GM21786 (cell line): ENCODE data around the gene LRPAP1.

Source experiments
- ATAC-seq: cut with Tn5 transposase; IDR thresholded peaks from one replicate; pipeline ENCODE4 v1.9.1; 2021; ENCODE audit not compliant: unreplicated experiment

The LRPAP1 gene

DNA sequence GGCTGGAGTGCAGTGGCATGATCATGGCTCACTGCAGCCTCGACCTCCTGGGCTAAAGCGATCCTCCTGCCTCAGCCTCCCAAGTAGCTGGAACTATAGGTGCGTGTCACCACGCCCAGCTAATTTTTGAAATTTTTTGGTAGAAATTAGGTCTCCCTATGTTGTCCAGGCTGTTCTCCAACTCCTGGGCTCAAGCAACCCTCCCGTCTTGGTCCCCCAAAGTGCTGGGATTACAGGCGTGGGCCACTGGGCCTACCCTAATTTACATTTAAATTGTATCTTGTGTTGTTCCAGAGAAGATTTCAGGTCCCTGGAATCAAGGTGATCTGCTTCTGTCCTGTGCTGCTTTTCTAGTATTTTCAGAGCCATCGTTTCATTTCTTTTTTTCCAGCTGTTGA lies 1.2 kb upstream of the LRPAP1 start:
- no peak for ATAC-seq

GRCh38 chr4:3532751-3533422 lies 665 bp upstream of the LRPAP1 start:
- ATAC-seq, result peak; percentile 18

DNA sequence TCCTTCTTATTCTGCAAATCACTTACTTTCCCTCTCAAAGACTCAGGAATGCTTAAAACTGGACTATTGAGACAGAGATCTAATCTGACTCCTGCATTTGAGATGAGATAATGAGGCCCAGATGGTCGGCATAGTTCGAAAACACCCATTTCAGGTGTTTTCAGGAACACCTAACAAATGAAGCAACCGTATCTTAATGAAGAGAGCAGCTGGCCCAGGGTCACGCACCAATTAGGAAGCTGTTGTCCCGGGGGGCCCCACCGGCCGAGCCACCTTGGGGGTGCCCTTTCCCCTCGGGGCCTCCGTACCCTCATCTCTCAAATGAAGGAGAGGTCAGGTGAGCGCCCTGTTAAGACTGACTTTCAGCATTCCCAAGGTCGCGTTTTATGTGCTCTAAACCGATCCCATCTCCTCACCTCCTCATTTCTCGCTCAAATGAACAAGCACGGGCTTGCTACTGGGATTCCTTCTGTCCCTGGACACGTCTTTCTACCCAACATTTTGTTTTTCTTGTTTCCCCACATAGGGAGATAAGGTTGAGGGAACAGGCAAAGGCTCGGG lies 824 bp downstream of the LRPAP1 start:
- ATAC-seq, result no peak

DNA sequence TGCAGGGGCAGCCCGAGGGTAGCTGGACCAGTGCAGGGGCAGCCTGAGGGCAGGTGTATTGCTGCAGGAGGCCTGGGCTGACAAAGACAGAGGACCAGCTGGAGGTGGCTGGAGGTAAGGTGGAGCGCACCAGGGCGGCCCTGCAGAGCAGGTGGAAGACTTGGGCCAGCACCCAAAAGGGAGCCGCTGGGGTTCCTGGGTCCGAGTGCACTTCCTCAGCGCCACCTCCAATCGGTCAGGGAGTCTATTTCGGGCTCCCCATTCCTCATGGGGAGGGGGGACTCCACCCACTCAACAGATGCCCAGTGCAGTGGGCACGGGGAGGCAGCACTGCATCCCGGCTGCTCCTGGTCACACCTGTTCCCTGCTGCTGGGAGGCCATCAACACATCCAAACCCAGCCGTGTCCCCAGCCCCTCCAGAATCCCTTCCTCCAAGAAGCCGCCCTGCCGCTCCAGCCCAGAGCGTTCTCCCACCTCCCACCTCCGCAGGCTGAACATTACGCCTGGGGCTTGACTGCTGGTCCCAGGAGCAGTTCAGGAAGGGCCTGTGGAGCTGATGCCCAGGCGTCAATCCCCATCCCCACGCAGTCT lies 1.5 kb downstream of the LRPAP1 start:
- no peak for ATAC-seq

GRCh38 chr4:3530051-3530450 lies 2.2 kb downstream of the LRPAP1 start:
- ATAC-seq, result no peak

DNA sequence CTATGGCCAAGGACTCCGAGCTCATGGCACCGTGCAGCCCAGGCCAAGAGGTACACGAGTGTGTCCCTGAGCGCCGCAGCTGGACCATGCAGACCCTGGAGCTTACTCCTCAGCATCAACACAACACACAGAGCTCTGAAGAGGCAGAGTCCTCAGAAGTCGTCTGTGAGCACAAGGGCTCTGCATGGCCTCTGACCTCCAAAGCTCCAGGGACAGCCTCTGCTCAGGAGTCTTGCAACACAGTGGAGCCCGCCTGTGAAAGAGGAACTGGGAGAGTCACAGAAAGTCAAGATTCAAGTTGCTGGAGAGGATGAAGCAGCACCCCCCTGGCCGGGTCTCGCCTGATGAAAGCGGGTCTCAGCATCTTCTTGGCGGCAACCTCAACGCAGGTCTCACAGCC lies 2.9 kb downstream of the LRPAP1 start:
- no peak for ATAC-seq

DNA sequence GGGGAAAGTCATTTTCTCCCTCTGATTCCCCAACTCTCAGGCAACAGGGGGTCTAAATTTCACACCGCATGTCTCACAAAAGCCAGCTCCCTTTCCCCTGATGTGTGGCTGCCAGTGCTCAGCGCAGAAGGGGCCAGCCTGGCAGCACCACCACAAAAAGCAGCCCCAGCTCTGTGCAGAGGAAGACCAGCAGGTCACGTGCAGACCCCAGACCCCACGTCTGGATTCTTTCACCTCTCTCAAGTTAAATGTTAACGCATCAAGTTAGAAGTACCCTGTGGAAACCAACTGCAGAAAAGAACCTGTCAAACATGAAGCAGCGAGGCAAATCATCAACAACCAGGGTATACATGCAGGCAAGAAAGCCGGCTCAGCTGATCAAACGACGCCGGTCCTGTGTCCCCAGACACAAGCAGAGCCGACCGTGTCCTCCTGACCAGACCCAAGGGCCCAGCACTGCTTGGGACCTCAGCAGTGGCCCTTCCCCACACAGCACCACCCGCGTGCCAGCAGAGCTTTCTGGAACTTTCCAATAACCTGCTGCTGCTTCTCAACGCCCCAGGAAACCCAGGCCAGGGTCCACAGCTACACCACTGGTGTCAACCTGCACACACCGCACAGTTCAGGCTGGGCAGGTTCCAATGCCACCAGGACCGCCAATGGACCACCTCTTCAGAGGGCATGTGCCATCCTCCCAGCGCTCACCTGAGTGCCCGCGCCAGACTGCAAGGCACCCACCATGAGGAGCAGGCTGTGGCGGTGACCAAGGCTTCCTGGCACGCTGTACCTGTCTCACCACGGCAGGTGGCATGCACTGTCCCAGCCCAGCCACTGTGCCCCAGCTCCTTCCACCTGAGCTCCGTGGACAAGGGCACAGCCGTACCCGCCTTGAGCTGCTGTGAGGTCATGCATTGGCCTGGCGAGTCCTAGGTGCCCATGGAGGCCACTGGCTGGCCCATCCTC lies 4.0 kb downstream of the LRPAP1 start:
- no peak for ATAC-seq

DNA sequence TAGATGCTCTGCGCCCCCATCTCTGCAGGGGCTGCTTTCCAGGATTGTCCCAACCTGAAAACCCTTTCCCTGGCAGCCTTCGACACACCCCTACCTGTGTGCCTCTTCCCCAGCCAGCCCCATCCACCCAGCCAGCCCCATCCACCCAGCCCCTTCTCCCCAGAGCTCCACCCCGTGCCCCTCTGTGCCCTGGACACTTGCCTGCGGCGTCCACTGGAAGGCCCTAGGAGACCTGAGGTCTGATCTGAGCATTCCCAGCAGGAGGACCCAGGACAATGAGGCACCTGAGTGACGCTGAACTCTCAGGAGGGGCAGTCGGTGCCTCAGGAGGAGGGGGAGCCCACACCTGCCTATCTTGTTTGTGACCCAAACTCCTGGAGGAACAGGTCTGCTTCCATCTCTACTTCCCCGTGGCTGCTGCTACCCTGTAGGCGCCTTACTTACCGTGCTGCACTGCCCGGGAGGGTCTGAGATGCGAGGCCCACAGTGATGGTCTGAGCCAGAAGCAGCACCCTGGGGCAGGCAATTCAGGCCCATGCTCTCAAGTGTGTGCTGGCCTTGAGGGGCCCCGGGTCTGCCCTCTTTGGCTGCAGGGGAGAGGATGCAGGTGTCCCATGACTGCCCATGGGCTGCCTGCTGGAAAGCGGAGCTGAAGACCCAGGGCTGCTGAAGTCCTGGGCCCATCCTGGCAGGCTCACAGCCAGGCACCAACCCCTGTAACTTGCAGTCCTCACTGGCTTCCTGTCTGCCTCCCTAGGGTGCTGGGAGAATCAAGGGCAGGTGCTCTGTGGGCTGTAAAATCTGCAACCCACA lies 4.9 kb downstream of the LRPAP1 start:
- no peak for ATAC-seq

GRCh38 chr4:3526456-3526855 lies 5.8 kb downstream of the LRPAP1 start:
- ATAC-seq, result no peak

DNA sequence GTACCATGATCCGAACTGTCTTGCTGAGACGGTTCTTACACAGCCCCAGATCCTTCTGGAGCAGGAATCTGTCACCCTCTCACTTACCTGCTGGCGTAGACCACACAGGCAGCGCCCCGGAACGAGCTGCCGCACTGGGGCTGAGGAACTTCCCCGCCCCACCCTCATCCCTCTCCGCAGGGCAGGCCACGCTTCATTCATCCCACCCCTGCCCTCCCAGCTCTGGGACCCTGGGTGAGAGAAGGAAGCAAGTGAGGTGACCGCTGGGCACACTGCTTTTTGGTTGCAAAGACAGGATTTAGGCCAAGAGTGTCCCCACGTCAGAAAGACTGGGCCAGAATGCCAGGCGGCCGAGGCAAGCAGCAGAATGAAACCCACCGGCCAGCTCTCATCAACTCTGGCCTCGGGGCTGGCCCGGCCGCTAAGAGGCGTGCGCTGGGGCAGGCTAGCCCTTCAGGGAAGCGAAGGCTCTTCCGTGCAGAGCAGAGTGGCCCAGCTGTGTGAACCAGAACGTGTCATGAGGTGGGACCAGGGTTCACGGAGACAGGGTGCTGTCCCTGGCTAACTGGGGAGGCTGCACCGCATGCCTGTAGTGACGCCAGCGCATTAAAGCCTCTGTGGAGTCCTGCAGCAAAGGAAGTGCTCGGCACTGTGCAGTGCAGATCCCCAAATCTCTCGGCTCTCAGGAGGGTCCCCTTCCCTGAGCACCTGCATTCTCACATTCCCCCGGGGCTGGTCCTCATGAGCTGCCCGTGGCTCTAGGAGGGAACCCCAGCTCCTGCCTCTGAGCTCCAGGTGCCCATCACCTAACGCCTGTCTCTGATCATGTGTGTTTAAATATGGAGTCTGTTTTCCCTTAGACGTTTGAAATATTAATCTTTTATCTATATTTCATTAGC lies 6.4 kb downstream of the LRPAP1 start:
- ATAC-seq, result no peak

- ATAC-seq, result no peak
These were observed 7.3 kb downstream of the LRPAP1 start for GRCh38 chr4:3524920-3525319.

DNA sequence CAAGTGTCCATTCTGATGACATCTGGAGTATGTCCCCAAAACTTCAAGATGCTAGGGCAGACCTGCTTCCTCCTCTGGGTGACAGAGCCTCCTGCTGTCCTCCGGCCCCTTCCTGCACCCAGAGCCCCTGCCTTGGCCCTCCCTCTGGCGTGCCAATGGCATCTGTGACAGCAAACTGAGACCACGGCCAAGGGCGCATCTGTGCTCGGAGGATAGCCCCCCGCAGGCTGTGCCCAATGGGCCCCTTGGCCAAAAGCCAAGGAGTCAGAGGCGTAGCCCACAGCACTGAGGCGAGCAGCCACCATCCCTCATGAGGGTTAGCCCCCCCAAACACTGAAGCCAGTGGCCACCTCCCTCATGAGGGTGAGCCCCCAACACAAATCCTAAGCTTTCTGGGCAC lies 7.9 kb downstream of the LRPAP1 start:
- ATAC-seq, result no peak

- ATAC-seq, result no peak
These were observed 8.5 kb downstream of the LRPAP1 start for GRCh38 chr4:3523628-3524221.

DNA sequence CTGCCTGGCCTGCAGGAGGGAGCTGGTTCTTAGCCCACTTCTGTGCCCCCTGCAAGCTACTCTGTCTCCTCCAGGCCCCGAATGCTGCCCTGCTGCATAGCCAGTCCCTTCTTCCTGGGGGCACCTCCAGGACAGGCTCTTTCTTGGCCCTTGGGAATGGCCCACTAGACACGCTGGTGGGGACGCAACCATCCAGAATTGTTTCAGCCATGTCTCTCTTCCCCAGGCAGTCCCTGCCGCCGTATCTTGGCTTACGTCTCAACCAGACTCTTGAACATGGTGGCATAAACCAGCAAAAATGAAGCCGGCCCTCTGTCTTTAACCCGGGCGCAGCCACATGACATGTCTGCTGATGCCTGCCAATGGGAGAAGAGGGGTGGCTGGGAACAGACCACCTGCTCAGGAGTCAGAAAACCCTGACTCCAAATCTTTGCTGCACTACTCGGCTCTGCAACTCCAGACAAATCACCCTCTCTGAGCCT lies 9.0 kb downstream of the LRPAP1 start:
- no peak for ATAC-seq

GRCh38 chr4:3522651-3523050 lies 9.6 kb downstream of the LRPAP1 start:
- no peak for ATAC-seq

DNA sequence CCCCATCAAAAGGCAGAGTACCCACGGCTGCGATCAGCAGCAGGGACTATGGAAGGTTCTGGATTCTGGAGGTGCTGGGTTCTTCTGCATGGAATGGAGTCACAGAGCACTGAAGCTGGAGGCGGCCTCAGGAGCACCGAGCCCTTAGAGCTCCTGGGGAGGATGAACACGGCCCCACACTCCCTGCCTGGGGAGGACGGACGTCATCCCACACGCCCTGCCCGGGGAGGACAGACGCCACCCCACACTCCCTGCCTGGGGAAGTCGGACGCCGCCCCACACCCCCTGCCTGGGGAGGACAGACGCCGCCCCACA lies 9.9 kb downstream of the LRPAP1 start:
- no peak for ATAC-seq

DNA sequence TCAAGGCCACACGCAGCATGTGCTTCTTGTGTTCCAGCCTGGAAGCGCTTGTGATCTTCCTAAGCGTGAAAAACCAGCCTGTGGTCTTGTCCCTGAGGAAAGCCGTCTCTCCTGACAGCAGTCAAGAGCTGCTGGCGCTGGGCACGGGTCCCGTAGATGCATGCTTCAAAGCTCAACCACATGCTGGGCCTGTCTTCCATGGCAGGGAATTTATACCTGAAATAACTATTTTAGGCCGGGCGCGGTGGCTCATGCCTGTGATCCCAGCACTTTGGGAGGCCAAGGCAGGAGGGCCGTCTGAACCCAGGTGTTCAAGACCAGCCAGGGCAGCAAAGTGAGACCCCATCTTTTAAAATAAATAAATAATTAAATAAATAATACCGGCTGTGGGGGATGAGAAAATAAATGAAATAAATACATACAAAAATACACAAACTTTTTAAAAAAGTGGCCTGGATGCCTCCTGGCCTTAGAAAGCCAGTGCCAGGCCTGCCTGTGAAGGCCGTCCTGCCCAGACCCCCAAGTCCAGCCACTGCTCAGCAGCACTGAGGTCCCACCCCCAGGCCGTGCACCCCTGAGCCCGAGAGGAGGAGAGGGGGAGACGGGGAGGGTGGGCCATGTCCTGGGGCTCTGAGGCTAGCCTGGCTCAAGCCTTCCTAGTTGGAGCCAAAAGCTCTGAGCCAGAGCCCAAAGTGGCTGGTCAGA lies 10.4 kb downstream of the LRPAP1 start:
- no peak for ATAC-seq

DNA sequence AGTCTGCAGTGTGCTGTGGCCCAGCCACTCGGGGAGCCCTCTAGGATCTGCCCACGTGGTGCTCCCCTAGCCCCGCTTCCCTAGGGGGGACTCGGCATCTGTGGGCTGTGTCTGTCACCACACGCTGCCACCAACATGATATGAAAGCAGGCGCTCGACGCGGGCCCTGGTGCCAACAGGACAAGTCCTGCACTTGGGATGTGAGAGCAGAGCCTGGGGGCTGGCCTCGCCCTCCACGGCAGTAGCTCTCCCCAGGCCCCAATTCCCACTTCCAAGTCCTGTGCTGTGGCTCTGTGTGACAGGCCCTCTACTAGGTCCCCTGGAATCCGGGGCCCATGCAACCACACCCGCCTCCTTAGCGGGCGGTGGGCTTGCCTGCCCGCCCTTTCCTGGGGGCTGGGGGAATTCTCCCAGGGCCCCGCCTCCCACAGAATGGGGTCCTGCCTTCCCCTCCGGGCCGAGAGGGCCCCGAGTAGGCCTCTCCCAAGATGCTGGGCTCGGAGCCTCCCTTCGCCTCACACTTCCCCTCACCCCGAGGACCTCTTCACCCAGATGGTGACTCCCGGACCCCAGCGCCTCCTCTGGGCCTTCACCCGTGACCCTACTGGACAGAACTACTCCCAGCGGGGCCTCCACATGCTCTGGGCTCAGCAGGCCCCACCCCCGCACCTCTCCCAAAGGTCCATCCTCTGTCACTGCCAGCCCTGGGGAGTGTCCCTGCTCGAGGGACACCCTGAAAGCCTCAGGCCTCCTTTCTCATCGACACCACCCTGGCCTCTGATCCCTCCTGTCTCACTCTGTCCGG lies 11.2 kb downstream of the LRPAP1 start:
- ATAC-seq, result no peak
